GM12892 (cell line): ENCODE measurements around the gene ELAPOR1.

Source experiments
- POLR2A ChIP-seq: IDR thresholded peaks from 2 replicates; pipeline ENCODE4 v1.6.1; 2011; ENCODE audit warnings: low read depth, low read length, control low read depth
- POLR2AphosphoS5 ChIP-seq: IDR thresholded peaks from 2 replicates; pipeline ENCODE4 v1.6.1; 2011; ENCODE audit warnings: low read depth, low read length, control low read depth
- TAF1 ChIP-seq: IDR thresholded peaks from 2 replicates; pipeline ENCODE4 v1.6.1; 2011; ENCODE audit warnings: low read depth, mild to moderate bottlenecking, control low read depth, low read length, borderline replicate concordance

GRCh38 chr1:109133815-109134214 lies 19.9 kb downstream of the ELAPOR1 start:
- TF ChIP-seq POLR2AphosphoS5 (no peak), POLR2A (no peak), TAF1 (no peak)
